Neural progenitor cell (in vitro differentiated cells): Measurements from ENCODE around the gene ABHD12. TPM values are rescaled to one million over a fixed set of nuclear protein-coding genes. Genes with fewer than 3 reads are reported as not detected.

Source experiments
- DNase-seq: peaks from one replicate; pipeline ENCODE4 v3.0.0-alpha.2; 2016; ENCODE audit warnings: low spot score
- H2AFZ ChIP-seq: fragments of 200-600 bp; sonication (generic); replicated peaks from 2 replicates; pipeline ENCODE4 v1.6.1; 2016; ENCODE audit warnings: antibody characterized with exemption
- H3F3A ChIP-seq: fragments of 200-600 bp; sonication (generic); 2 replicates; pipeline ENCODE4 v1.6.1; 2016; ENCODE audit warnings: antibody characterized with exemption, low read depth
- H3K27ac ChIP-seq: fragments of 200-600 bp; sonication (generic); 2 replicates; pipeline ENCODE4 v1.5.1; 2016; ENCODE audit warnings: mild to moderate bottlenecking
- H3K27me3 ChIP-seq: fragments of 200-600 bp; sonication (generic); 2 replicates; pipeline ENCODE4 v1.6.1; 2016; ENCODE audit warnings: mild to moderate bottlenecking, moderate library complexity
- H3K36me3 ChIP-seq: fragments of 200-600 bp; sonication (generic); 2 replicates; pipeline ENCODE4 v1.5.1; 2016
- H3K4me1 ChIP-seq: fragments of 200-600 bp; sonication (generic); 2 replicates; pipeline ENCODE4 v1.6.1; 2016; ENCODE audit warnings: mixed run types
- H3K4me2 ChIP-seq: fragments of 200-600 bp; sonication (generic); 2 replicates; pipeline ENCODE4 v1.6.1; 2016
- H3K4me3 ChIP-seq: fragments of 200-600 bp; sonication (generic); 2 replicates; pipeline ENCODE4 v1.5.1; 2016
- H3K79me2 ChIP-seq: fragments of 200-600 bp; sonication (generic); 2 replicates; pipeline ENCODE4 v1.6.1; 2016; ENCODE audit warnings: low read depth
- H3K9ac ChIP-seq: fragments of 200-600 bp; sonication (generic); 2 replicates; pipeline ENCODE4 v1.6.1; 2016
- H3K9me3 ChIP-seq: fragments of 200-600 bp; sonication (generic); 2 replicates; pipeline ENCODE4 v1.5.1; 2016; ENCODE audit warnings: low read depth
- H4K20me1 ChIP-seq: fragments of 200-600 bp; sonication (generic); 2 replicates; pipeline ENCODE4 v1.6.1; 2016; ENCODE audit warnings: low read depth
- H3K27ac Mint-ChIP-seq: 3 replicates; pipeline ENCODE4 v1.8.0; 2021; ENCODE audit warnings: mixed read lengths
- H3K27me3 Mint-ChIP-seq: 2 replicates; pipeline ENCODE4 v1.8.0; 2022; ENCODE audit warnings: low read depth, mild to moderate bottlenecking, inconsistent platforms, moderate library complexity, mixed read lengths; ENCODE audit not compliant: insufficient read depth
- H3K36me3 Mint-ChIP-seq: 3 replicates; pipeline ENCODE4 v1.8.0; 2021; ENCODE audit warnings: mixed read lengths
- H3K4me1 Mint-ChIP-seq: 3 replicates; pipeline ENCODE4 v1.8.0; 2021; ENCODE audit warnings: mixed read lengths
- H3K4me3 Mint-ChIP-seq: 3 replicates; pipeline ENCODE4 v1.8.0; 2021; ENCODE audit warnings: mild to moderate bottlenecking, moderate library complexity, mixed read lengths
- H3K9me3 Mint-ChIP-seq: 3 replicates; pipeline ENCODE4 v1.8.0; 2020; ENCODE audit warnings: mixed read lengths
- CTCF ChIP-seq: fragments of 200-600 bp; sonication (generic); IDR thresholded peaks from 2 replicates; pipeline ENCODE4 v1.5.1; 2017; ENCODE audit warnings: antibody characterized with exemption, mild to moderate bottlenecking
- EZH2 ChIP-seq: fragments of 200-600 bp; sonication (generic); IDR thresholded peaks from 2 replicates; pipeline ENCODE4 v1.6.1; 2017; ENCODE audit warnings: antibody characterized with exemption, mild to moderate bottlenecking, moderate library complexity
- EZH2phosphoT487 ChIP-seq: fragments of 200-600 bp; sonication (generic); IDR thresholded peaks from 2 replicates; pipeline ENCODE4 v1.6.1; 2017; ENCODE audit warnings: antibody characterized with exemption
- total RNA-seq: library from RNA; depleted of rRNA; stranded (reverse); fragments of >200 nt; gene quantifications from 2 replicates; pipeline ENCODE4 v1.2.3, GENCODE V29; 2015; ENCODE audit warnings: low replicate concordance

ABHD12 gene
- total RNA-seq, 1 donor from 2014 or later, result 20.8 TPM

- peaks cover 47% of the 10 kb centered on the region for H4K20me1 ChIP-seq
- no peak overlapping the region for H3K4me2 ChIP-seq
- peaks cover 67% of the 10 kb centered on the region for H3K79me2 ChIP-seq
- H3K9me3 ChIP-seq, result no peaks in the 10 kb centered on the region
- TF ChIP-seq CTCF, result no peak
- TF ChIP-seq EZH2, result no peak
- TF ChIP-seq EZH2phosphoT487, result no peak
- peaks cover 29% of the 10 kb centered on the region for H3K4me1 ChIP-seq
- H3K9ac ChIP-seq, result no peak overlapping the region
- H3K36me3 ChIP-seq, result no peaks in the 10 kb centered on the region
- no peak overlapping the region for H3K27ac ChIP-seq
- no peaks in the 10 kb centered on the region for H3K27me3 ChIP-seq
- H3K4me1 Mint-ChIP-seq, result peaks cover 15% of the 10 kb centered on the region
- peaks cover 13% of the 10 kb centered on the region for H3F3A ChIP-seq
- no peak overlapping the region for H3K4me3 Mint-ChIP-seq
- no peak overlapping the region for H3K4me3 ChIP-seq
- no peak overlapping the region for H2AFZ ChIP-seq
- H3K27ac Mint-ChIP-seq, result no peak overlapping the region
- no peak for DNase-seq
- H3K9me3 Mint-ChIP-seq, result peaks cover 9% of the 10 kb centered on the region
- H3K27me3 Mint-ChIP-seq, result no peaks in the 10 kb centered on the region
- peaks cover 3% of the 10 kb centered on the region for H3K36me3 Mint-ChIP-seq
These were observed 37.9 kb downstream of the ABHD12 start for GRCh38 chr20:25352746-25353145.

GRCh38 chr20:25351024-25351360 is 39.6 kb downstream of the ABHD12 start:
- no peaks in the 10 kb centered on the region for H3K9me3 ChIP-seq
- H3F3A ChIP-seq, result peaks cover 8% of the 10 kb centered on the region
- no peak for DNase-seq
- H3K36me3 ChIP-seq, result no peaks in the 10 kb centered on the region
- Mint-ChIP-seq H3K4me3 (no peak overlapping the region), H3K27me3 (no peaks in the 10 kb centered on the region), H3K4me1 (peaks cover 5% of the 10 kb centered on the region), H3K36me3 (peaks cover 6% of the 10 kb centered on the region), H3K9me3 (peaks cover 14% of the 10 kb centered on the region), H3K27ac (no peak overlapping the region)
- H3K4me1 ChIP-seq, result peaks cover 16% of the 10 kb centered on the region
- TF ChIP-seq EZH2phosphoT487 (no peak), EZH2 (no peak), CTCF (no peak)
- H3K27me3 ChIP-seq, result no peaks in the 10 kb centered on the region
- no peak overlapping the region for H3K4me2 ChIP-seq
- H3K27ac ChIP-seq, result no peak overlapping the region
- no peak overlapping the region for H3K9ac ChIP-seq
- no peak overlapping the region for H3K4me3 ChIP-seq
- peaks cover 29% of the 10 kb centered on the region for H4K20me1 ChIP-seq
- H2AFZ ChIP-seq, result no peak overlapping the region
- H3K79me2 ChIP-seq, result peaks cover 76% of the 10 kb centered on the region

GRCh38 chr20:25346349-25346748 is 44.3 kb downstream of the ABHD12 start:
- Histone ChIP-seq H3K9me3 (no peaks in the 10 kb centered on the region), H3K9ac (no peak overlapping the region), H3K4me1 (no peaks in the 10 kb centered on the region), H3K4me3 (no peak overlapping the region), H4K20me1 (peaks cover 14% of the 10 kb centered on the region), H3K36me3 (no peaks in the 10 kb centered on the region), H3F3A (no peaks in the 10 kb centered on the region), H3K4me2 (no peak overlapping the region), H3K27ac (no peak overlapping the region), H3K79me2 (peaks cover 84% of the 10 kb centered on the region), H3K27me3 (no peaks in the 10 kb centered on the region), H2AFZ (no peak overlapping the region)
- H3K9me3 Mint-ChIP-seq, result peaks cover 30% of the 10 kb centered on the region
- H3K27me3 Mint-ChIP-seq, result no peaks in the 10 kb centered on the region
- H3K4me3 Mint-ChIP-seq, result no peak overlapping the region
- no peaks in the 10 kb centered on the region for H3K4me1 Mint-ChIP-seq
- no peak for TF ChIP-seq CTCF
- TF ChIP-seq EZH2phosphoT487, result no peak
- no peak for TF ChIP-seq EZH2
- no peak for DNase-seq
- H3K36me3 Mint-ChIP-seq, result peaks cover 18% of the 10 kb centered on the region
- H3K27ac Mint-ChIP-seq, result no peak overlapping the region

- peaks cover 28% of the 10 kb centered on the region for H3K9me3 Mint-ChIP-seq
- H2AFZ ChIP-seq, result no peak overlapping the region
- H4K20me1 ChIP-seq, result peaks cover 20% of the 10 kb centered on the region
- H3K36me3 Mint-ChIP-seq, result peaks cover 18% of the 10 kb centered on the region
- no peaks in the 10 kb centered on the region for H3K36me3 ChIP-seq
- no peaks in the 10 kb centered on the region for H3K9me3 ChIP-seq
- DNase-seq, result no peak
- H3K79me2 ChIP-seq, result peaks cover 86% of the 10 kb centered on the region
- no peak overlapping the region for H3K27ac Mint-ChIP-seq
- H3K27me3 ChIP-seq, result no peaks in the 10 kb centered on the region
- H3K4me1 ChIP-seq, result no peaks in the 10 kb centered on the region
- no peak overlapping the region for H3K27ac ChIP-seq
- TF ChIP-seq EZH2, result no peak
- no peak for TF ChIP-seq CTCF
- TF ChIP-seq EZH2phosphoT487, result no peak
- H3F3A ChIP-seq, result no peaks in the 10 kb centered on the region
- no peaks in the 10 kb centered on the region for H3K27me3 Mint-ChIP-seq
- H3K4me3 Mint-ChIP-seq, result no peak overlapping the region
- no peak overlapping the region for H3K4me3 ChIP-seq
- H3K9ac ChIP-seq, result no peak overlapping the region
- no peaks in the 10 kb centered on the region for H3K4me1 Mint-ChIP-seq
- H3K4me2 ChIP-seq, result no peak overlapping the region
These were observed 44.9 kb downstream of the ABHD12 start for GRCh38 chr20:25345721-25346120.
